GM13976 (cell line): ENCODE measurements around the gene ZBED5.

Experiments used
- DNase-seq: peaks from one replicate; pipeline ENCODE4 v3.0.0; 2012; ENCODE audit warnings: low spot score
- in situ Hi-C: fragments of 300-500 bp; cut with MboI; formaldehyde crosslinking; loops from one replicate; pipeline ENCODE4 v1.12.0; 2022; ENCODE audit warnings: low sequenced_read_pairs, mixed read lengths, inconsistent platforms; ENCODE audit not compliant: unreplicated experiment
- TF ChIP-seq, protein P1 (sequence below): IDR thresholded peaks from 2 replicates; pipeline ENCODE4 v1.5.1; 2012; ENCODE audit warnings: borderline replicate concordance, mild to moderate bottlenecking; ENCODE audit not compliant: insufficient read depth; ENCODE audit errors: extremely low read depth, missing control alignments, control extremely low read depth

The ZBED5 gene

DNA sequence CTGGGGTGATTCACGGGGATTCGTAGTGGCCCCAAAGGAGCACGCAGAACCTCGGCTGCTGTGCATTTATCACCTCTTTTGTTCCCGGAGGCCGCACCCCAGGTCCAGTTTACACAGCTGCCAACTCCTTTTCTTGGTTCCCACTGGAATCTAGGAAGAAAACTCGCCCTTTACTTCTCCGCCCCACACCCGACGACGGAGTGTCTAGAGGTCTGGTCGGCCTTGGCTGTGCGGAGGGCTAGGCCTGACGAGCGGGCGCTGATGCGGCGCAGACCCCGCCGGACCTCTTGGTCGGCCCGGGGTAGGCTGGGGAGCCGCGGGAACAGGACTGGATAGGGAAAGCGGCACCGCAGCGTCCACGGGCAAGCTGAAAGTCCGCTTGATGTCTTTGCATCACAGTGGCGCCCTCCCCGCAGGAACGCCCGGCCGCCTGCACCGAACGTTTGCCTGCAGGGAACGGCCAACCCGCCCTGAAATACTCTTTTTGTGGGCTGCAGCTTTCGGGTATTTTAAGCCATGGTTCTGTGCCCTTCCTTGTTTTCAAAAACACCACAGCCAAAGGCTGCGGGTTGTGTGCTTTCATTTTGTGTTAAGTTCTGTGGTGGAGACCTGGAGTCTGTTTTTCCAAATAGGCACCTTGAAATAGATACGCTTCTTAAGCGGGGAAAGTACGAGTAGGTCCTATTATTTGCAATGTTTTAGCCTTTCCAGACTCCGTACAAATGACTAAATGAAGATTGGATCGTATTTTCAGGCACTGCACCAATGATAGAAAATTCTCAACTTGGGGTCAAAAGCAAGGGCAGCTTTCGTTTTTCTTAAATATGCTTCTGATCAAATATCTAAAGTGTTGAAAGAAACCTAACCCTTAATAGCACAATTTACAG, 829 bp upstream of the ZBED5 start:
- peak; percentile 45 for DNase-seq
- TF ChIP-seq, protein P1, sequence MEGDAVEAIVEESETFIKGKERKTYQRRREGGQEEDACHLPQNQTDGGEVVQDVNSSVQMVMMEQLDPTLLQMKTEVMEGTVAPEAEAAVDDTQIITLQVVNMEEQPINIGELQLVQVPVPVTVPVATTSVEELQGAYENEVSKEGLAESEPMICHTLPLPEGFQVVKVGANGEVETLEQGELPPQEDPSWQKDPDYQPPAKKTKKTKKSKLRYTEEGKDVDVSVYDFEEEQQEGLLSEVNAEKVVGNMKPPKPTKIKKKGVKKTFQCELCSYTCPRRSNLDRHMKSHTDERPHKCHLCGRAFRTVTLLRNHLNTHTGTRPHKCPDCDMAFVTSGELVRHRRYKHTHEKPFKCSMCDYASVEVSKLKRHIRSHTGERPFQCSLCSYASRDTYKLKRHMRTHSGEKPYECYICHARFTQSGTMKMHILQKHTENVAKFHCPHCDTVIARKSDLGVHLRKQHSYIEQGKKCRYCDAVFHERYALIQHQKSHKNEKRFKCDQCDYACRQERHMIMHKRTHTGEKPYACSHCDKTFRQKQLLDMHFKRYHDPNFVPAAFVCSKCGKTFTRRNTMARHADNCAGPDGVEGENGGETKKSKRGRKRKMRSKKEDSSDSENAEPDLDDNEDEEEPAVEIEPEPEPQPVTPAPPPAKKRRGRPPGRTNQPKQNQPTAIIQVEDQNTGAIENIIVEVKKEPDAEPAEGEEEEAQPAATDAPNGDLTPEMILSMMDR, result no peak
- in situ Hi-C loops, result no loop called here

DNA sequence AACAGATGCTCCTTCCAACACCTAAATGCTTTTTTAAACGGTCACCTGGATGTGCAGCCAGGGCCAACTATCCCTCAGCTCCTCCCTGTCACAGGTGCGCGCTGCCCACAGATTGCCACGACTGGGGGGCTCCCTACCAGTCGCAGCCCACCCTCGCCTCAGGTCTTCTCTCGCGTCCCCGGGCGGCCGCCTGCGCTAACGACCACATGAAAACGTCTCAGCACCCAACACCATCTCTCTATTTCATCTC, 469 bp downstream of the ZBED5 start:
- no peak for DNase-seq
- TF ChIP-seq, protein P1, result no peak
- in situ Hi-C loops, result no loop called here

DNA sequence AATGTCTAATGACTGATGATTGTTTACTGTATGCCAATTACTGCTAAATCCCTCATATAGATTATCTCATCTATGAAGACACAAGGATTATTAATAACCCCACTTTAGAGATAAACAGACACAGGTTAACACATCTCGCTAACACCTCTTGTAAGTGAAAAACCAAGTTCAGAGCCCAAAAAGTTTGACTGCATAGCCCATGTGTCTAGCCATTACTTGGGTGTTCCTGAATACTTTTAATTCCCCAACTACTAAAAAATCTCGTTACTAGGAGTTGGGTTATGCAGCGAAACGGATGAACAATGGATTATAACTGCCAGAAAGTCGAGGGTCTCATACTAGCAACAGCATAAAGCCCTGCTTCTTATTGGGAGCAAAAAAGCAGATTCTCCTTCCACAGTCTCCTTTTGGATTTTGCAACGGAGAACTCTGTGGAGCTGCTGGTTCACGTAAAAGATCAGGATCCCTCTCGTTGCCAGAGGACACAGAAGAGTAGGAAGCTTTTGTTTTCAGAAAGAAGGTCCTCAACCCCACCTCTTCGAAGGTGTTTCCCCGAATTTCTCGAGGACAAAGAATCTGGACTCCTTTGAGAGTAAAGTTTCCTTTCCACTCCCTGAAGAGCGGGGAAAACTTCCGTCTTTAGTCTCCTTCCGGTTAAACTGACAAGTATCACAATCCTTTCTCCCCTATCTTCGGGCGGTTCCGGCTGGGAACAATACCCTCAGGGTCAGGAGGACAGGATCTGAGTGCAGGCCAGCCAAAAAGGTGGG, 979 bp downstream of the ZBED5 start:
- TF ChIP-seq, protein P1, result no peak
- peak; percentile 17 for DNase-seq
- in situ Hi-C loops, result no loop called here

DNA sequence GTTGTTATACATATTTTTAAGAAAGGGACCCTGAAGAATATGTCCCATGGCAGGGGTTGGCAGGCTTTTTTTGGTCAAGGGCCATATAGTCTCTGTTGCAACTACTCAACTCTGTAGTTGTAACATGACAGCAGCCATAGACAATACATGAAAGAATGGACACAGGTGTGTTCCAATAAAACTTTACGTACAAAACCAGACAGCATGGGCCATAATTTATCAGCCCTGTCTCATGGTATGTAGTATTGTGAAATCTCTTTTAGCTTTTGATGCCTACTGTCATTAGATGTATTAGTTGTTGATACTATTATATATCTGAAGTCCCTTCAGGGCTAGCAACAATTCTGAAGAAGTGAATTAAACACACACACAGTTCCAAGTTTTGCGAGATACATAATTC, 2.6 kb downstream of the ZBED5 start:
- in situ Hi-C loops, result no loop called here
- DNase-seq, result no peak
- TF ChIP-seq, protein P1, result no peak

DNA sequence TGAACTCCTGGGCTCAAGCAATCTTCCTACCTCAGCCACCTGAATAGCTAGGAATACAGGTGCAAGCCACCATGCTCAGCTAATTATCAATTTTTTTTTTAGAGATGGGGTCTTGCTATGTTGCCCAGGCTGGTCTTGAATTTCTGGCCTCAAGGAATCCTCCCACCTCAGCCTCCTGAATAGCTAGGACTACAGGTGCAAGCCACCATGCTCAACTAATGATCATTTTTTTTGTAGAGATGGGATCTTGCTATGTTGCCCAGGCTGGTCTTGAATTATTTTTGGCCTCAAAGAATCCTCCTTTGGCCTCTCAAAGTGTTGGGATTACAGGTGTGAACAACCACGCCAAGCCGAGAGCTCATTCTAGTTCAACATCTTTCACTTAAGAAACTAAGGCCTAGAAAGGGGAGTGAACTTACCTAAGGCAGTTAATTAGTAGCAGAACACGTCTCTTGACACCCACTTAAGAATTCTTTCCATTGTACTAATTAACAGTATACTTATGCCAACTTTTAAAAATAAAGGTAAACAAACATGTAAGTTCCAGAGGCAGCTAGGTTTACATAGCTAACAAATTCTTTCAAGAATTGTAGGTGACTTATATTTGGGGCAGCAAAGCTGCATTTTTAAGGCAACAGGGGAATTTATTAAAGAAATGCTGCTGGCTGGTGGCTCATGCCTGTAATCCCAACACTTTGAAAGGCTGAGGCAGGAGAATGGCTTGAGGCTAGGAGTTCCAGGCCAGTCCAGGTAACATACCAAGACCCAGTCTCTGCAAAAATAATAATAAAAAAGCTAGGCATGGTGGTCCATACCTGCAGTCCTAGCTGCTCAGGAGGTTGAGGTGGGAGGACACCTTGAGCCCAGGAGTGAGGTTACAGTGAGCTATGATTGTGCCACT, 9.6 kb downstream of the ZBED5 start:
- in situ Hi-C loops, result no loop called here
- TF ChIP-seq, protein P1, result no peak
- no peak for DNase-seq

DNA sequence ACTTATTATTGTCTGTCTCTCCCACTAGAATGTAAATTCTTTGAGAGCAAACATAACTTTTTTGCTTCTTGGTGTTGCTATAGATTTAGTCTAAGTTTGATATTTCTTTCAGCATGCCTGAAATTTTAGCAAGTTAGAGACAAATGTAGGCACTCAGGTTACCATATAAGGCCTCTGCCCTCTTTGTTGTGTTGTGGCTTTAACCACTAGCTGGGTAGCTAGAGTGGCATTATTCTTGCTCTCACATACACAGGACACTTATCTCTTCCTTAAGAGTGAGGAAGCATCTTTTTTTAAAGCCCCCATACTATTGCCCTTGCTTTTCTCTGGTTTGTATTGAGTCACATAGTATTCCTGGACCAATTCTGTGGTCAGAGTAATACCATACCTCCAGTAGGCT, 11.2 kb downstream of the ZBED5 start:
- no peak for DNase-seq

More for the DNA sequence above, 11.2 kb downstream of the ZBED5 start:
- in situ Hi-C loops, result no loop called here
- TF ChIP-seq, protein P1, result no peak
